HS-27A (cell line): Measurements from ENCODE around the gene GJA5.
"Not testable (repeated sequence)": the region's sequence is repeated elsewhere in the genome, so short reads cannot be mapped to it uniquely, and the experiment has no call there.

Experiments
- DNase-seq: peaks from one replicate; pipeline ENCODE4 v3.0.0-alpha.2; 2012; ENCODE audit warnings: low read depth, missing footprints

Gene GJA5

GRCh38 chr1:147762233-147763024 lies 2.0 kb upstream of the GJA5 start:
- DNase-seq = no peak

GRCh38 chr1:147758379-147759100 lies 1.9 kb downstream of the GJA5 start:
- DNase-seq = no peak

- no peak for DNase-seq
Observed at GRCh38 chr1:147757015-147757990, 3.1 kb downstream of the GJA5 start.

GRCh38 chr1:147756341-147756740 lies 4.1 kb downstream of the GJA5 start:
- no peak for DNase-seq

- DNase-seq = no peak
Observed at GRCh38 chr1:147754661-147755060, 5.7 kb downstream of the GJA5 start.

GRCh38 chr1:147753081-147753480 lies 7.3 kb downstream of the GJA5 start:
- DNase-seq = no peak

- no peak for DNase-seq
Observed at GRCh38 chr1:147752511-147752910, 7.9 kb downstream of the GJA5 start.

GRCh38 chr1:147751346-147751745 lies 9.1 kb downstream of the GJA5 start:
- no peak for DNase-seq

GRCh38 chr1:147750618-147751217 lies 9.7 kb downstream of the GJA5 start:
- no peak for DNase-seq

- DNase-seq = no peak
Observed at GRCh38 chr1:147749792-147750191, 10.6 kb downstream of the GJA5 start.

GRCh38 chr1:147748676-147749350 lies 11.6 kb downstream of the GJA5 start:
- DNase-seq = no peak

- DNase-seq = no peak
Observed at GRCh38 chr1:147747966-147748365, 12.4 kb downstream of the GJA5 start.

GRCh38 chr1:147745271-147745670 lies 15.1 kb downstream of the GJA5 start:
- no peak for DNase-seq

- no peak for DNase-seq
Observed at GRCh38 chr1:147741065-147741464, 19.3 kb downstream of the GJA5 start.

GRCh38 chr1:147740391-147740790 lies 20.0 kb downstream of the GJA5 start:
- no peak for DNase-seq

GRCh38 chr1:147738739-147739476 lies 21.5 kb downstream of the GJA5 start:
- no peak for DNase-seq

GRCh38 chr1:147738129-147738528 lies 22.3 kb downstream of the GJA5 start:
- no peak for DNase-seq

GRCh38 chr1:147736883-147737282 lies 23.5 kb downstream of the GJA5 start:
- no peak for DNase-seq

- no peak for DNase-seq
Observed at GRCh38 chr1:147735423-147735822, 25.0 kb downstream of the GJA5 start.

GRCh38 chr1:147734291-147734841 lies 26.0 kb downstream of the GJA5 start:
- DNase-seq = not testable (repeated sequence)
